IPS-15b (cell line): ENCODE data around the gene NAA30.

Source experiments
- H3K27me3 ChIP-seq: one replicate; pipeline ENCODE4 v1.6.1; 2013; ENCODE audit warnings: low read length; ENCODE audit not compliant: control insufficient read depth, insufficient read depth
- H3K36me3 ChIP-seq: one replicate; pipeline ENCODE4 v1.6.1; 2013; ENCODE audit warnings: low read length; ENCODE audit not compliant: control insufficient read depth, insufficient read depth
- H3K4me1 ChIP-seq: one replicate; pipeline ENCODE4 v1.6.1; 2013; ENCODE audit warnings: mild to moderate bottlenecking, low read length; ENCODE audit not compliant: control insufficient read depth, insufficient read depth
- H3K4me3 ChIP-seq: one replicate; pipeline ENCODE4 v1.5.1; 2013; ENCODE audit warnings: low read depth, low read length
- H3K9ac ChIP-seq: one replicate; pipeline ENCODE4 v1.6.1; 2013; ENCODE audit warnings: low read depth, mild to moderate bottlenecking, low read length
- H3K9me3 ChIP-seq: one replicate; pipeline ENCODE4 v1.6.1; 2013; ENCODE audit warnings: mild to moderate bottlenecking, low read length; ENCODE audit not compliant: control insufficient read depth, insufficient read depth

NAA30 gene

DNA sequence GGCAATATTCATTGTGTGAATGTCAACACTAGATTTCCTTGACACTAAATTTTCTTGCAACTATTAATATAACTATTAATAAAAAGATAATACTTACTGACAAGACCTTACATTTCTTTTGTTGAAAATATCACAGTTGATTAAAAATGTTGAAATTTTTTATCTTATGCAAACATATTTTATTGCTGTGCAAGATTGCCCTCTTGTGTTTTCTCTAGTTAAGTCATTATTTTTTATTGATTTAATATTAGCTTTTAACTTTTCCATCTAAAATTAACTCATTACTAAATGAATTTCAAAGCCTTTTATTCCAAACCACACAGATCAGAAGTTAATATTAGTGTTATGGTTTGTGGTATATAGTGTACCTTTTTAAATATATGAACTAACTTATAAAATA, 11.7 kb upstream of the NAA30 start:
- no peak overlapping the region for H3K4me3 ChIP-seq
- H3K9me3 ChIP-seq, result no peaks in the 10 kb centered on the region
- no peaks in the 10 kb centered on the region for H3K4me1 ChIP-seq
- H3K36me3 ChIP-seq, result no peaks in the 10 kb centered on the region
- H3K9ac ChIP-seq, result no peak overlapping the region
- peaks cover 9% of the 10 kb centered on the region for H3K27me3 ChIP-seq

DNA sequence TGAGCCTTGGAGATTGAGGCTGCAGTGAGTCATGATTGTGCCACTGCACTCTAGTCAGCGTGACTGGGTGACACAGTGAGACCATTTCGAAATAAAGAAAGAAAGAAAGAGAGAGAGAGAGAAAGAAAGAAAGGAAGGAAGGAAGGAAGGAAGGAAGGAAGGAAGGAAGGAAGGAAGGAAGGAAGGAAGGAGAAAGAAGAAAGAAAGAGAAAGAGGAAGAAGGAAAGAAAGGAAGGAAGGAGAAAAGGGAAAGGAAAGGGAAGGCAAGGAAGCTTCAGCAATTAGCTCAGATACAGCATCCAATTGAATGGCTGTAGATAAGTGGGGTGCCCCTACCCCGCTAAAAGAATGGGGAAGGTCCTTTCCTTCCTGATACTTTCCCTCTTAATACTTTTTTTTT, 9.5 kb upstream of the NAA30 start:
- Histone ChIP-seq H3K9me3 (no peaks in the 10 kb centered on the region), H3K36me3 (no peaks in the 10 kb centered on the region), H3K27me3 (peaks cover 17% of the 10 kb centered on the region), H3K9ac (no peak overlapping the region), H3K4me1 (peaks cover 6% of the 10 kb centered on the region), H3K4me3 (no peak overlapping the region)

DNA sequence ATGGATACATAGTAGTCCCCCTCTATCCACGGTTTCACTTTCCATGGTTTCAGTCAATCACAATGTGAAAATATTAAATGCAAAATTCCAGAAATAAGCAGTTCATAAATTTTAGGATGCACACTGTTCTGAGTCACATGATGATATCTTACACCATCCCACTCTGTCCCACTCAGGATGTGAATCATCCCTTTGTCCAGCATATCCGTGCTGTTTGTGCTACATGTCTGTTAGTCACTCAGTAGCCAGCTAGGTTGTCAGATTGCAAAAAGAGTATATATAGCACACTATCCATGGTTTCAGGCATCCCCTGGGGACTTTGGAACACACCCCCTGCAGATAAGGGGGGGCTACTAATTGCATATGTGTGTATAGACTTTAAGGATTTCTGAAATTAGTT, 8.1 kb upstream of the NAA30 start:
- Histone ChIP-seq H3K4me3 (no peak overlapping the region), H3K36me3 (no peaks in the 10 kb centered on the region), H3K9ac (no peak overlapping the region), H3K27me3 (peaks cover 19% of the 10 kb centered on the region), H3K4me1 (peaks cover 6% of the 10 kb centered on the region), H3K9me3 (no peaks in the 10 kb centered on the region)

DNA sequence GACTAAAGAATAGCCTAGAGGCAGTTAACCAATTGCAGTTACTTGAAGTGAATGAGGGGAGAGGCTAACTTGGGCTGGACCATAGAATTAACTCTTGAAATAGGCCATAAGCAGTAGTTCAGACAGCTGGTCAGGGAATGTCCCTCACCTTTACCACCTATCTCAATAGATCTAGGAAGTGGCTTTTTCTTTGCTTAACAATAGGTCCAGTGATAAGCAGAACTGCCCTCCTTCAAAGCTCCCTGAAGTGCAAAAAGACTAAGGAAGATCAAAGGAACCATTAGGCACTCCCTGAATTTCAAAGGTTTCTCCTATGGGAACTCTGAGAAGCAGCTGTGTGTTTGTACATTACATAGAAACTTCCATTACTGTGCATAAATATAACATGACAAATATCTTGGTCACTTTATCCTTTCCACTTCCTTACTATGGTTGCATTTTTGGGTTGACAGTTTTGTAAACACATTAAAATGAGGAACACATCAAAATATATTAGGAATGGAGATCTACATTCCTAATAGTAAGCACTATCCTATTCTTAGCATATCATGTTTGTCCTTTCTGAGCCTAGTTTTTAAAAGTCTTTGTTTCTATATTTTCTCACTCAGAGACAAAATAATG, 7.2 kb upstream of the NAA30 start:
- H3K9me3 ChIP-seq, result no peaks in the 10 kb centered on the region
- peaks cover 6% of the 10 kb centered on the region for H3K4me1 ChIP-seq
- no peaks in the 10 kb centered on the region for H3K36me3 ChIP-seq
- no peak overlapping the region for H3K9ac ChIP-seq
- H3K27me3 ChIP-seq, result peaks cover 21% of the 10 kb centered on the region
- no peak overlapping the region for H3K4me3 ChIP-seq

DNA sequence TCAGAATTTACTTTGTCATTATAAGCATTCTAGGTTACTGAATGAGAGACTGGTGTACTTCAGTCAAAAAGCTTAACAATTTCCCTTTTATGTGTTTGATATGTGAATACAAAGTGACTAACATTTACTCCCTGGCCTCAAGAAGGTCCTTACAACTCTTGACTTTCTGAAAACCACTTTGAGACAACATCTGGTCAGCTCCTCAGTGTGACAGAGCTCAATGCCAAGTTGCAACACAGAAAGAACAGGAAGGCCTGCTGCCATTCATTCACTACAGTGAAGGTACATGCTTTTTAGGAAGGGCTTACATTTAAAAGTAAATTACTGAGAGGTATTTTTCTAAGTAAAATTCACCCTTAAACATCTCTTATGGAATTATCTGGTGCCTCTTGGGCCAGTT, 2.3 kb upstream of the NAA30 start:
- Histone ChIP-seq H3K9me3 (no peaks in the 10 kb centered on the region), H3K4me3 (no peak overlapping the region), H3K27me3 (peaks cover 12% of the 10 kb centered on the region), H3K4me1 (peaks cover 19% of the 10 kb centered on the region), H3K36me3 (no peaks in the 10 kb centered on the region), H3K9ac (no peak overlapping the region)

DNA sequence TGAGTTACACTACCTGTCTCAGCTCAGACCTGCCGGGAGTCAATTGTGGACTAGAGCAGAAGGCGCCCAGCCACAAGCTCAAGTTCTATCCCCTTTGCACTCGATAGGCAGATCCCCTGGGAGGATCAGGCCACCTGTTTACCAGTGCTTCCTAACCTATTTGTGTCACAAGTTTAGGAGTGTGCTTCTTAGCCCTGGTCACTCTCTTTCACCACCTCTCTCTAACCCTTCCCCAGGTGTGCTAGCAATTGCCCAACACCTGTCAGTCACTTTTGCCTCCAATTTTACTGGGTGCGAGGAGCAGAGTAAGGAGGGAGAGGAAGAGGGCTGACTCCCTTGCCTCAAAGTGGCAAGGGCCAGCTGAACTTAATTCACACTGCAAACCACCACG, 745 bp upstream of the NAA30 start:
- peak overlapping the region; percentile 93 for H3K9ac ChIP-seq
- peaks cover 17% of the 10 kb centered on the region for H3K4me1 ChIP-seq
- H3K9me3 ChIP-seq, result no peaks in the 10 kb centered on the region
- no peaks in the 10 kb centered on the region for H3K36me3 ChIP-seq
- peaks cover 10% of the 10 kb centered on the region for H3K27me3 ChIP-seq
- H3K4me3 ChIP-seq, result peak overlapping the region; percentile 86

DNA sequence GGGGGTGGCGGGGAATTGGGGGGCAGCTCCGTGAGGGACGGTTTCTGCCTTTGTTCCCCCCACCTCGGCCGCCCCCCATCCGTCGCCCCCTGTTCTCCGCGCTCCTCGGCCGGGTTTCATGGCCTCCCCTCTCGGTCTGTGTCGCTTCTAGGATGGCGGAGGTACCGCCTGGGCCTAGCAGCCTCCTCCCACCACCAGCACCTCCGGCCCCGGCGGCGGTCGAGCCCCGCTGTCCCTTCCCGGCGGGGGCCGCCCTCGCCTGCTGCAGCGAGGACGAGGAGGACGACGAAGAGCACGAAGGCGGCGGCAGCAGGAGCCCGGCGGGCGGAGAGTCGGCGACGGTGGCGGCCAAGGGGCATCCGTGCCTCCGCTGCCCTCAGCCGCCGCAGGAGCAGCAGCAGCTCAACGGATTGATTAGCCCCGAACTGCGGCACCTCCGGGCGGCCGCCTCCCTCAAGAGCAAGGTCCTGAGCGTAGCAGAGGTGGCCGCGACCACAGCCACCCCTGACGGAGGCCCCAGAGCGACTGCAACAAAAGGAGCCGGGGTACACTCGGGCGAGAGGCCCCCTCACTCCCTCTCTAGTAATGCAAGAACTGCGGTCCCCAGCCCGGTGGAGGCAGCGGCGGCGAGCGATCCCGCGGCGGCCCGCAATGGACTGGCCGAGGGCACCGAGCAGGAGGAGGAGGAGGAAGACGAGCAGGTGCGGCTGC, 575 bp downstream of the NAA30 start:
- Histone ChIP-seq H3K9ac (peak overlapping the region; percentile 74), H3K27me3 (peaks cover 4% of the 10 kb centered on the region), H3K4me1 (peaks cover 13% of the 10 kb centered on the region), H3K36me3 (no peaks in the 10 kb centered on the region), H3K9me3 (no peaks in the 10 kb centered on the region), H3K4me3 (peak overlapping the region; percentile 70)

DNA sequence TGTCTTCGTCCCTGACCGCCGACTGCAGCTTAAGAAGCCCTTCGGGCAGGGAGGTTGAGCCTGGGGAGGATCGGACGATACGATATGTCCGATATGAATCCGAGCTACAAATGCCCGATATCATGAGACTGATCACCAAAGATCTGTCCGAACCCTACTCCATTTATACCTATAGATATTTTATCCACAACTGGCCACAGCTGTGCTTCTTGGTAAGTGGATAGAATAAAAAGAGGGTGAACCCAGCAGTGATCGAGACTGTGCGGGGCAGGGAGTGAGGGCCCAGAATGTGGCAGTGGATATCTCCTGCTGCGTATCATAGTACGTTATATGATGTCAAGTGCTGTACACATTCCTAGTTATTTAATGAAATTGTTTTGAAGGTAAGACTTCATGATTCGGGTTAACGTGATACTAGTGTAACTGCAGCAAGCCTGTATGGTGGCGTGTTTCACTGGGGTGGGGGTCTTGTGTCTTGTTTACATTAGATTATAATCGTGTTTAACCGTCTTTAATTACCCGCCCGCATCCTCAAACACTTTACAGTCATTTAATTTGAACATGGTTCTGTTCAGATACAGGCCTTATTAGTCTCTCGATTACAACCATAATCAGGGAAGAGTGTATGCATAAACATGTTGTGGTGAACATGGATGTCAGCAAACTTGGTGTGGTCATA, 1.3 kb downstream of the NAA30 start:
- H3K9me3 ChIP-seq, result no peaks in the 10 kb centered on the region
- H3K9ac ChIP-seq, result peak overlapping the region; percentile 74
- peak overlapping the region; percentile 70 for H3K4me3 ChIP-seq
- H3K36me3 ChIP-seq, result no peaks in the 10 kb centered on the region
- H3K27me3 ChIP-seq, result peaks cover 4% of the 10 kb centered on the region
- H3K4me1 ChIP-seq, result peaks cover 13% of the 10 kb centered on the region

DNA sequence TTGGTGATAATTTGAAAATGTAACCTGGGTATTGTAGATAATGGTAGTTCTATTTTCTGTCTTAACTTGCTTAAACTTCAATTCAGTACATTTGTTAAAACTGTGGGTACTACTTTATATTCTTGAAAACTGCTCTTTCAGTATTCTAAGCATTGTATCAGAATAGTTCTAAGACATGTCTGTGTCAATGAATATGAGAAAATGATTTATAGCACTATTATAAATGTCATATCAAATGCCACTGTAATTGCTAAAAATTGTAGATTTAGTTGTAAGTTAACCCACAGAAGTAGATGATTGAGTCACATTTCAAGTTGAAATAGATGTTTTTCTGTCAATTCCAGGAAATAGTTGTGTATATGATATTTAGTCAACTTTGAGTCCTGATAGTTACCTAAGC, 2.4 kb downstream of the NAA30 start:
- Histone ChIP-seq H3K4me3 (peak overlapping the region; percentile 70), H3K36me3 (no peaks in the 10 kb centered on the region), H3K9me3 (no peaks in the 10 kb centered on the region), H3K4me1 (peaks cover 16% of the 10 kb centered on the region), H3K9ac (no peak overlapping the region), H3K27me3 (peaks cover 3% of the 10 kb centered on the region)

DNA sequence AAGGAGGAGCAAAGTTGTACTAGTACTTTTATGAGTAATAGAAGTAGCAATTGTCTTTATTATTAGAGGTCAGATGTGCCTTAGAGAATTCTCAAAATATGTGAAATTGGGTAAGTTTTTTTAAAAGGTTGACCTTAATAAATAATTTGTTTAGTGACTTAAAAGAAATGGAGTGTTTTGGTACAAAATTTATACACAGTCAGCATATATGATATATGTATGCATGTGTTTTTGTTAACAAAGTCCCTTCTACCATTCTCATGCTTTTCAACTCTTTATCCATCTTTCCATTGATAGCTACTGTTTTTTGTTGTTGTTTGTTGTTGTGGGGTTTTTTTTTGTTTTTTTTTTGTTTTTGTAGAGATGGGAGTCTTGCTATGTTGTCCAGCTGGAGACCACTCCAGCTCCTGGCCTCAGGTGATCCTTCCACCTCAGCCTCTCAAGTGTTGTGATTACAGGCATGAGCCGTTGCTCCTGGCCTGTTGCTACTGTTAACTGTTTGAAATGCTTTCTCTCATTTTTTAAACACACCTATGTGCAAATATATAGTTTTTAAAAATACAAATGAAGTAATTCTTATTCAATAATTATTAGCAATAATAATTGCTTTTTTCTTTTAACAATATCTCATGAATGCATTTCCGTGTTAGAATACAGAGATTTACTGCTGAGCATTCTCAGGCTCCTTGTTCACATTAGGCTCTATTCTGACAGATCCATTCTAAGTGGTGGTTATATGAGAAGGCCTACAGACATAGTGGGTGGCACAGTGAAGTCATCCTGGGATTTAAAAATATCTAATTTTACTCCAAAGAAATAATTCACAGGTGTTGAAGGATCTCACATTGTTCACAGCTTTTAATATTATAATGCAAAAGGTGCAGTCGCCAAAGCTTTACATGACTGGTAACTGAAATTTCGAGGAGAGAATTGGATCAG, 10.4 kb downstream of the NAA30 start:
- no peaks in the 10 kb centered on the region for H3K27me3 ChIP-seq
- no peaks in the 10 kb centered on the region for H3K36me3 ChIP-seq
- peaks cover 3% of the 10 kb centered on the region for H3K4me1 ChIP-seq
- H3K9me3 ChIP-seq, result no peaks in the 10 kb centered on the region
- H3K9ac ChIP-seq, result no peak overlapping the region
- H3K4me3 ChIP-seq, result no peak overlapping the region

DNA sequence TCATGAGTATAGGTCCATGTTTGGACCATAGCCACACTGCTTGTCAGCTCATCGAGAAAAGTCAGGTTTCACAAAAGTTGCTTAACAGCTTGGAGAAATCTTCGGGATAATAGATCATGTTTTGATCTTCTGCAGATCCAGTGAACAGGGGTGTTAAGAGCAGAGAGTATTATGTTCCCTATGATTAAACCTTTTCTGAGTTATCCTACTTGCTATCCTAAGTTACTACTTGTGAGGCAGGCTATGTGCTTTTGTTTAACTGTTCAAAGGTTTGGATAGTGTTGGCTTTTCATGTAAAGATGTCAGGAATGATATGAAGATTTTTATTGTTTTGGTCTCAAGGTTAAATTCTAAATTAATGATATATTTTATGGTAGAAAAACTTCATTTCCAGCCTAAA, 11.1 kb downstream of the NAA30 start:
- H3K4me3 ChIP-seq, result no peak overlapping the region
- peaks cover 3% of the 10 kb centered on the region for H3K4me1 ChIP-seq
- no peaks in the 10 kb centered on the region for H3K9me3 ChIP-seq
- no peak overlapping the region for H3K9ac ChIP-seq
- no peaks in the 10 kb centered on the region for H3K36me3 ChIP-seq
- H3K27me3 ChIP-seq, result no peaks in the 10 kb centered on the region
